ENCODE data around the gene STOM. TPM values are rescaled to one million over a fixed set of nuclear protein-coding genes. Genes with fewer than 3 reads are reported as not detected.

The STOM gene
- polyA plus RNA-seq, 1 of the 3 experiments (the other 2 are of a cell fraction) = 40.5 TPM

DNA sequence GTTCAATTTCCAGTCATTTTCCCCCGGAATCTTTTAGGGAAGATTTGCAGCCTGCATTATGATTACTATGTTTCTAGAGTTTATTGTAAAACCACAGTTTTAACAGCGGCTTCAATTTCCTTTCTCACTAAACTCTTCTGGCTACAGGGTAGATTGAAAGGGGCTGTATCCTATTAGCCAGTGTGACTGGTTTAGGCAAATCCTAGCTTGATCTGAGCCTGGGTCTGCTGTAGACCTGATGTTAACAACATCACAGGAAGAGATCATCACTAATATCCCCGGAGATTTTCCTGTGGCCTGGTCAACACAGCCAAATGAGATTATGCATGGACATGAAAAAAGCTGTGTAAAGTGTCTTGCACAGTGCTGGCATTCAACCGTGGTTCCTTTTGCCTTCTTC is 33.4 kb downstream of the STOM start (continued):
- TF ChIP-seq, protein P1, sequence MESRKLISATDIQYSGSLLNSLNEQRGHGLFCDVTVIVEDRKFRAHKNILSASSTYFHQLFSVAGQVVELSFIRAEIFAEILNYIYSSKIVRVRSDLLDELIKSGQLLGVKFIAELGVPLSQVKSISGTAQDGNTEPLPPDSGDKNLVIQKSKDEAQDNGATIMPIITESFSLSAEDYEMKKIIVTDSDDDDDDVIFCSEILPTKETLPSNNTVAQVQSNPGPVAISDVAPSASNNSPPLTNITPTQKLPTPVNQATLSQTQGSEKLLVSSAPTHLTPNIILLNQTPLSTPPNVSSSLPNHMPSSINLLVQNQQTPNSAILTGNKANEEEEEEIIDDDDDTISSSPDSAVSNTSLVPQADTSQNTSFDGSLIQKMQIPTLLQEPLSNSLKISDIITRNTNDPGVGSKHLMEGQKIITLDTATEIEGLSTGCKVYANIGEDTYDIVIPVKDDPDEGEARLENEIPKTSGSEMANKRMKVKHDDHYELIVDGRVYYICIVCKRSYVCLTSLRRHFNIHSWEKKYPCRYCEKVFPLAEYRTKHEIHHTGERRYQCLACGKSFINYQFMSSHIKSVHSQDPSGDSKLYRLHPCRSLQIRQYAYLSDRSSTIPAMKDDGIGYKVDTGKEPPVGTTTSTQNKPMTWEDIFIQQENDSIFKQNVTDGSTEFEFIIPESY (IDR thresholded peaks at IDR 0.05; ENCODE audit: borderline replicate concordance, low read depth) = no peak
- TF ChIP-seq, protein P2, sequence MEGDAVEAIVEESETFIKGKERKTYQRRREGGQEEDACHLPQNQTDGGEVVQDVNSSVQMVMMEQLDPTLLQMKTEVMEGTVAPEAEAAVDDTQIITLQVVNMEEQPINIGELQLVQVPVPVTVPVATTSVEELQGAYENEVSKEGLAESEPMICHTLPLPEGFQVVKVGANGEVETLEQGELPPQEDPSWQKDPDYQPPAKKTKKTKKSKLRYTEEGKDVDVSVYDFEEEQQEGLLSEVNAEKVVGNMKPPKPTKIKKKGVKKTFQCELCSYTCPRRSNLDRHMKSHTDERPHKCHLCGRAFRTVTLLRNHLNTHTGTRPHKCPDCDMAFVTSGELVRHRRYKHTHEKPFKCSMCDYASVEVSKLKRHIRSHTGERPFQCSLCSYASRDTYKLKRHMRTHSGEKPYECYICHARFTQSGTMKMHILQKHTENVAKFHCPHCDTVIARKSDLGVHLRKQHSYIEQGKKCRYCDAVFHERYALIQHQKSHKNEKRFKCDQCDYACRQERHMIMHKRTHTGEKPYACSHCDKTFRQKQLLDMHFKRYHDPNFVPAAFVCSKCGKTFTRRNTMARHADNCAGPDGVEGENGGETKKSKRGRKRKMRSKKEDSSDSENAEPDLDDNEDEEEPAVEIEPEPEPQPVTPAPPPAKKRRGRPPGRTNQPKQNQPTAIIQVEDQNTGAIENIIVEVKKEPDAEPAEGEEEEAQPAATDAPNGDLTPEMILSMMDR (IDR thresholded peaks at IDR 0.05) = no peak
- no peak for TF ChIP-seq POLR2AphosphoS5 (IDR thresholded peaks at IDR 0.05; ENCODE audit: low read depth, low read length)

DNA sequence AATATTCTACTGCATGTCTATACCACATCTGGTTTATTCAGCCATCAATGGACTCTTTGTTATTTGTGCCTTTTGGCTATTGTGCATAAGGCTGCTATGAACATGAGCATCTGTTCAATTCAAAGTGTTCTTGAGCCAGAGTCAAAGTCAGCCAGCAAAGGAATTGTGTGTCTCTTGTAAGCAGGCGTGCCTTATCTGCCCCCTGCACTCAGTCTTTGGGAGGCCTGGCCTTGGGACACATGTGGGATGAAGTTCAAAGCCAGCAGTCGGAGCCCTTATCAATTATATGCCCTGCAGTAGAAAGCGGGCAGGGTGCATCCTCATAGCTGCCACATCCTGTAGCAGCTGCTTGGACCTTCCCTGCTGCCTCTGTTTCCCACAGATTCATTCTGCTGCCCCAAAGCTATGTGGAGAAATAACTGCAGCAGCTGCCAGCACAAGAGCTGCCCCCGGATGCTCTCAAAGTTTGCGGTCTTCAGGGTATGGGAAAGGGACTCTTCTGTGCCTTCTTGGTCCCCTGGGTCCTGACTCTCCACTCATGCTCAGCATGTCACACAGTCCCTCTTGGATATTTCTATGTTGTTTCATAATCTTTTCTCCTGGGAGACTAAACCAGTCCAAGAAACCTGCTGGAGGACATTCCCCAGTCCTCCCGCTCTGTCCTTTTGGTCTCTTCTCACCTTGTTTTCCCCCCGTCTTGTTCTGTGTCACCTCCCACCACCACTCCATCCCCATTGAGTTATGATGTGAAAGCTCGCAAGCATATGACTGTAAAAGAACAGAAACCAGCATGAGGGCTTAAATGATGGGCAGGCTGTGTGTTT is 35.9 kb downstream of the STOM start:
- H3K79me2 ChIP-seq (ENCODE audit: insufficient read depth) = no peaks in the 10 kb centered on the region
- peaks cover 0 to 10% of the 10 kb centered on the region in 2 experiments; a peak in 1 of 4 replicates for H3K4me1 ChIP-seq (ENCODE audit: control insufficient read depth in 1 of 2, insufficient read depth in 2 of 2, low read depth in 1 of 2, low read length in 1 of 2)
- no peaks in the 10 kb centered on the region for H3K9me2 ChIP-seq
- H3K9ac ChIP-seq = no peak overlapping the region
- 92% methylated on average over 7 of the region's 8 CpGs for whole genome bisulfite sequencing (ENCODE audit: low lambda C conversion rate)
- TF ChIP-seq JUND (IDR thresholded peaks at IDR 0.05) (no peak), EZH2phosphoT487 (IDR thresholded peaks at IDR 0.05; ENCODE audit: borderline replicate concordance, low read depth) (no peak), CHD2 (IDR thresholded peaks at IDR 0.05; ENCODE audit: low read length, partially characterized antibody) (no peak), RAD21 (IDR thresholded peaks at IDR 0.05; ENCODE audit: low read length) (no peak), ELF1 (IDR thresholded peaks at IDR 0.05) (no peak), TAF1 (IDR thresholded peaks at IDR 0.05; ENCODE audit: borderline replicate concordance, low read depth, low read length) (no peak), EP300 (IDR thresholded peaks at IDR 0.05; ENCODE audit: borderline replicate concordance in 1 of 2, low read depth in 1 of 2, low read length in 1 of 2) (no peak), POLR2AphosphoS5 (IDR thresholded peaks at IDR 0.05; ENCODE audit: low read depth, low read length) (no peak), NRF1 (IDR thresholded peaks at IDR 0.05; ENCODE audit: low read depth, low read length) (no peak), SIN3A (IDR thresholded peaks at IDR 0.05; ENCODE audit: borderline replicate concordance, low read depth, low read length) (no peak), GABPA (IDR thresholded peaks at IDR 0.05; ENCODE audit: low read depth) (no peak)
- TF ChIP-seq, protein P3, sequence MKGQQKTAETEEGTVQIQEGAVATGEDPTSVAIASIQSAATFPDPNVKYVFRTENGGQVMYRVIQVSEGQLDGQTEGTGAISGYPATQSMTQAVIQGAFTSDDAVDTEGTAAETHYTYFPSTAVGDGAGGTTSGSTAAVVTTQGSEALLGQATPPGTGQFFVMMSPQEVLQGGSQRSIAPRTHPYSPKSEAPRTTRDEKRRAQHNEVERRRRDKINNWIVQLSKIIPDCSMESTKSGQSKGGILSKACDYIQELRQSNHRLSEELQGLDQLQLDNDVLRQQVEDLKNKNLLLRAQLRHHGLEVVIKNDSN (IDR thresholded peaks at IDR 0.05; ENCODE audit: borderline replicate concordance, low read depth) = no peak
- TF ChIP-seq, protein P4, sequence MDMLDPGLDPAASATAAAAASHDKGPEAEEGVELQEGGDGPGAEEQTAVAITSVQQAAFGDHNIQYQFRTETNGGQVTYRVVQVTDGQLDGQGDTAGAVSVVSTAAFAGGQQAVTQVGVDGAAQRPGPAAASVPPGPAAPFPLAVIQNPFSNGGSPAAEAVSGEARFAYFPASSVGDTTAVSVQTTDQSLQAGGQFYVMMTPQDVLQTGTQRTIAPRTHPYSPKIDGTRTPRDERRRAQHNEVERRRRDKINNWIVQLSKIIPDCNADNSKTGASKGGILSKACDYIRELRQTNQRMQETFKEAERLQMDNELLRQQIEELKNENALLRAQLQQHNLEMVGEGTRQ (IDR thresholded peaks at IDR 0.05; ENCODE audit: borderline replicate concordance, low read depth, low read length) = no peak
- TF ChIP-seq, protein P2 (IDR thresholded peaks at IDR 0.05) = no peak
- TF ChIP-seq, protein P5, sequence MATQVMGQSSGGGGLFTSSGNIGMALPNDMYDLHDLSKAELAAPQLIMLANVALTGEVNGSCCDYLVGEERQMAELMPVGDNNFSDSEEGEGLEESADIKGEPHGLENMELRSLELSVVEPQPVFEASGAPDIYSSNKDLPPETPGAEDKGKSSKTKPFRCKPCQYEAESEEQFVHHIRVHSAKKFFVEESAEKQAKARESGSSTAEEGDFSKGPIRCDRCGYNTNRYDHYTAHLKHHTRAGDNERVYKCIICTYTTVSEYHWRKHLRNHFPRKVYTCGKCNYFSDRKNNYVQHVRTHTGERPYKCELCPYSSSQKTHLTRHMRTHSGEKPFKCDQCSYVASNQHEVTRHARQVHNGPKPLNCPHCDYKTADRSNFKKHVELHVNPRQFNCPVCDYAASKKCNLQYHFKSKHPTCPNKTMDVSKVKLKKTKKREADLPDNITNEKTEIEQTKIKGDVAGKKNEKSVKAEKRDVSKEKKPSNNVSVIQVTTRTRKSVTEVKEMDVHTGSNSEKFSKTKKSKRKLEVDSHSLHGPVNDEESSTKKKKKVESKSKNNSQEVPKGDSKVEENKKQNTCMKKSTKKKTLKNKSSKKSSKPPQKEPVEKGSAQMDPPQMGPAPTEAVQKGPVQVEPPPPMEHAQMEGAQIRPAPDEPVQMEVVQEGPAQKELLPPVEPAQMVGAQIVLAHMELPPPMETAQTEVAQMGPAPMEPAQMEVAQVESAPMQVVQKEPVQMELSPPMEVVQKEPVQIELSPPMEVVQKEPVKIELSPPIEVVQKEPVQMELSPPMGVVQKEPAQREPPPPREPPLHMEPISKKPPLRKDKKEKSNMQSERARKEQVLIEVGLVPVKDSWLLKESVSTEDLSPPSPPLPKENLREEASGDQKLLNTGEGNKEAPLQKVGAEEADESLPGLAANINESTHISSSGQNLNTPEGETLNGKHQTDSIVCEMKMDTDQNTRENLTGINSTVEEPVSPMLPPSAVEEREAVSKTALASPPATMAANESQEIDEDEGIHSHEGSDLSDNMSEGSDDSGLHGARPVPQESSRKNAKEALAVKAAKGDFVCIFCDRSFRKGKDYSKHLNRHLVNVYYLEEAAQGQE (IDR thresholded peaks at IDR 0.05; ENCODE audit: low read depth, low read length) = no peak
- peaks cover 23 to 28% of the 10 kb centered on the region in 2 experiments for H3K36me3 ChIP-seq (replicated peaks in 1 of 2; ENCODE audit: control insufficient read depth in 1 of 2, insufficient read depth in 2 of 2, low read length in 1 of 2)
- H3K9me3 ChIP-seq = no peaks in the 10 kb centered on the region
- H4K20me1 ChIP-seq (ENCODE audit: insufficient read depth) = no peaks in the 10 kb centered on the region
- H2AFZ ChIP-seq (ENCODE audit: low read depth) = no peak overlapping the region
- ChIA-PET POLR2A (no interaction called here), CTCF (interaction anchor here (1.3 to 2.5 kb wide), 3 partner anchors 13 to 66 kb away, joined by 3 to 26 read pairs (median 4); no protein-coding TSS in a partner anchor)
- no peak for DNase-seq
- H3K27ac ChIP-seq (ENCODE audit: low read depth in 2 of 2, low read length in 1 of 2) = no peak overlapping the region
- H3K4me3 ChIP-seq (ENCODE audit: low read depth in 2 of 2, low read length in 1 of 2) = no peak overlapping the region
- H3F3A ChIP-seq (replicated peaks; ENCODE audit: insufficient read depth) = peaks cover 6% of the 10 kb centered on the region
- no peak overlapping the region for H3K4me2 ChIP-seq
- H3K27me3 ChIP-seq (ENCODE audit: insufficient read depth) = no peaks in the 10 kb centered on the region
